GM12892 (cell line): Measurements from ENCODE around the gene POGK.

Experiments used
- POLR2A ChIP-seq: IDR thresholded peaks from 2 replicates; pipeline ENCODE4 v1.6.1; 2011; ENCODE audit warnings: low read depth, low read length, control low read depth
- POLR2AphosphoS5 ChIP-seq: IDR thresholded peaks from 2 replicates; pipeline ENCODE4 v1.6.1; 2011; ENCODE audit warnings: low read depth, low read length, control low read depth
- TAF1 ChIP-seq: IDR thresholded peaks from 2 replicates; pipeline ENCODE4 v1.6.1; 2011; ENCODE audit warnings: low read depth, mild to moderate bottlenecking, control low read depth, low read length, borderline replicate concordance

- TF ChIP-seq POLR2A (no peak), POLR2AphosphoS5 (no peak), TAF1 (no peak)
These were observed 35.2 kb downstream of the POGK start for GRCh38 chr1:166874464-166874863.
